ENCODE measurements around the gene SPATA33.
"Not testable (repeated sequence)": the region's sequence is repeated elsewhere in the genome, so short reads cannot be mapped to it uniquely, and the experiment has no call there.

Gene SPATA33

GRCh38 chr16:89695086-89695874 is 37.6 kb downstream of the SPATA33 start:
- DNase-seq, result no peak

- no peak for DNase-seq
These were observed 38.4 kb downstream of the SPATA33 start for GRCh38 chr16:89695875-89696669.

DNA sequence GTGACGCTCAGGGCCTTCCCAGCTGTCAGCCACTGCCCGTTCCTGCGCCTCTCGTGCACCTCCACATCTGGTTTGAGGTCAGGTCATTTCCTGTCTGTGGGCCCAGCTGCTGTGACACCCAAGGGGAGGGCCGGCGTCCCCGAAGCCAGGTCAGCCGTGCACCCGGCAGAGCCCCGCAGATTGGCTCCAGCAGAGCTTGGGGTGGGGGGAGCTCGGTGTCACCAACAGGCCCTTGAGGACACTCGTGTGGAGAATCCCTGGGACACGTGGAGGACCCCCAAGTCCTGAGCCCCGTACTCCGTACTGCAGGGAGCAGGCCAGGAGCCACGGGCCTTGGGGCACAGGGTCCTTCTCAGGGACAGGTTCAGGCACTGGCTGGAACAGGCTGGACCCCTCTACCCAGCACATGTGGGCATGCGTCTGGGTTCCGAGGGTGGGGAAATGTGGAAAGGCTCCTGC is 39.1 kb downstream of the SPATA33 start:
- no peak for DNase-seq

DNA sequence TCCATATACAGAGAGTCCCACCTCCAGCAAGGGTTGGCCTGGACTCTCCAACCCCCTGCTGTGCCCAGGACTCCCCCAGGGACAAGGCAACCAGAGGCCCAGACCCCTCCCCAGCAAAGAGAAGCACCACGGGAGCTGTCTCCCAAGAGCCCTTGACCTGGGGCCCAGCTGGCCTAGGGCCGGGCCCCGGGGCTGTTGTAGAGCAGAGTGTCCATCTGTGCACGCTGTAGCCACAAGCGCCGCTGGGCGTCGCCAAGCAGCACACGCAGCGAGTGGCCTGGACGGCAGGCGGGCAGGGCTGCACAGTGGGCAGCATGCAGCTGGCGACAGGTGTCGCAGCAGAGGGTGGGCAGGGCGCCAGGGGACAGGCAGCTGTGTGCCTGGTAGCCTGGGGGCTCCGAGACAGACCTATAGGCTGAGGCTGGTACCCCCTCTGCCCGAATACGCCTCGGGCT is 39.6 kb downstream of the SPATA33 start:
- no peak for DNase-seq

GRCh38 chr16:89697616-89698331 is 40.1 kb downstream of the SPATA33 start:
- no peak for DNase-seq

GRCh38 chr16:89698717-89699116 is 41.1 kb downstream of the SPATA33 start:
- DNase-seq, result not testable (repeated sequence)

DNA sequence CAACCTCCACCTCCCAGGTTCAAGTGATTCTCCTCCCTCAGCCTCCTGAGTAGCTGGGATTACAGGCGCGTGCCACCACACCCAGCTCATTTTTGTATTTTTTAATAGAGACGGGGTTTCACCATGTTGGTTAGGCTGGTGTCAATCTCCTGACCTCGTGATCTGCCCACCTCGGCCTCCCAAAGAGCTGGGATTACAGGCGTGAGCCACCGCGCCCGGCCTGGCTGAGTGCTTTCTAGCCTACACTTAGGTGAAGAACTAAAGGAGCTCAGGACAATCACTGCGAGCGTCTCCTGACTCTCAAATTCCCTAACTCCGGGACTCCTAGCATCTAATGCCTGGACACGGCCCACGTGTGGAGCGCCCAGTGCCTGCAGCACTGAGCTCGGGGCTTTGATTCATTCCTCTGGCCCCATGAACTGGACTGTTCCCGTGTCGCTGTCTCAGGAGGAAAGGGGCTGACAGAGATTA is 42.0 kb downstream of the SPATA33 start:
- not testable (repeated sequence) for DNase-seq

- DNase-seq, result peak; percentile 97
These were observed 42.5 kb downstream of the SPATA33 start for GRCh38 chr16:89700100-89700648.

DNA sequence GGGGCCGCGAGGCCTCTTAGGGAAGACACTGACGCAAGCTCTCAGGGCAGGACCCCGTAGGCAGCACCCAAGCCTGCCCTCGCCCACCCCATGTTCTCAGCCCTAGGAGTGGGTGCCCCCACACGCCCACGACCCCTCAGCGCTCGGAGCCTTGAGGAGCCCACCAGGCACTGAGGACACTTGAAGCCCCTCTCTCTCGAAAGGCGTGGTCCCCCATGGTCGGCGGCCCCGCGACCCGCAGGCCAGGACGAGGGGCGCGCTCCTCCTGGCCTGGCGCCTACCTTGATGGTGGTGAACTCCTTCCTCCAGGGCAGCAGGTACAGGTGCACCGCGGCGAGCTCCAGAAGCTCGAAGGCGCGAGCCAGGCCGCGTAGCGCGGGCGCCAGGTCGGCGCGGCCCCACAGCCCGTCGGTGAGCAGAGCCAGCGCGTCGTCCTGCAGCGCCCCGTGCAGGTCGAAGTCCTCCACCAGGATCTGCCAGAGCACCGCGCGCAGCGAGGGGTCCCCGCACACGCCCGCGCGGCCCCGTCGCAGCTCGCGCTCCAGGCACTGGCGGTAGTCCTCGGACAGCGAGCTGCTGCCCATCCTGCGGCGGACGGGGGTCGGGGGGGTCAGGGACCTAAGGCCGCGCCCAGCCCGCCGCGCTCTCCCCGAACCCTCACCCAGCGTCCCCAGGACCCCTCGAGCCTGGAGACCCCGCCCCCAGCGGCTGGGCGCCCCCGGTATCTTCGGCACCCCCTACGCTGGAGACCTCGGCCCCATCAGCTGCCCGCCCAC is 43.2 kb downstream of the SPATA33 start:
- peak in 1 of 2 experiments; percentile 33 for DNase-seq

DNA sequence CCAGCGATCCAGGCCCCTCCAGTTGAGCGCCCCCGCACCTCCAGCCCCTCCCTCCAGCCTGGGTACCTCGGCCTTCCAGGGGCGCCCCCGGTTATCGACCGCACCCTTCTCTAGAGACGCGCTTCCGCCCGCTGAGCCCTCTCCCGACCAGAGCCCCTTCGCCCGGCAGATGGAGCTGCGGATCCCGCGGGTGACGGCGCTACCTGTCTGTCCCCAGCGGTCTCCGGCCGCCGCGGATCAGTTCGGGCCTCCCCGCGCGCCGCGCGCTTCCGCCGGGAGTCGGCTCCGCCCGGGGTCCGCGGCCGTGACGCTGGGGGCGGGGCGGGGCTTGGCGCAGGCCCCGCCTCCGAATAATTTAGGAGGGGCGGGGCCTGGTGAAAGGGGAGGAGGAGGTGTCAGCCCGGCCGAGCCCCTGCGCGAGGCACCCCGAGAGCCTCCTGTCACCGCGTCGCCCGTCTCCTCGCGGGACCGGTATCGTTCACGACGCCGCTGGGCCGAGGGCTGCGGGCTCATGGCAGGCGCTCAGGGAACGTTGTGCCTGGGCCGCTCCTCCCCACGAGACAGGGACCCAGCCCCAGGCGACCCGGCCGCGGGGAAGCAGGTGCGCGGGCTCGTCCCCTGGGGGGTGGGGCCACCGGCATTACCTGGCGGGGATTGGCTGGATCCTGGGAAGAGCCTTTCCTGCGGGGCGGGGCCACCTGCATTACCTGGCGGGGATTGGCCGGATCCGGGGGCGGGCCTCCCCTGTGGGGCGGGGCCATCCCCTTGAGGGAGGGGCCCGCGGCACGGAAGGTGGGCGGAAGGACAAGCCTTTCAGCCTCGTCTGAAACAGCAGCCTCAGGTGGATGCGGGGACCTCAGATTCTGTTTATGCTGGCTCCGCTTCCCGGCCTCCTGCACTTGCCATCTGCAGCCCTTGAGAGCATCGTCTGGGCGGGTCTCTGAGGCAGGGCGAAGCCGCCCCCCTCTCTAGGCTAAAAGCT is 44.1 kb downstream of the SPATA33 start, which contains the start of gene SPATA2L:
Gene SPATA2L, minus strand, starts transcription at position 281 of the 982 bp plus-strand sequence. CDS start 473 bp downstream, outside the sequence.
- DNase-seq, result peak; percentile 97

- DNase-seq, result no peak
These were observed 46.6 kb downstream of the SPATA33 start for GRCh38 chr16:89704281-89704680.

GRCh38 chr16:89705006-89705405 is 47.4 kb downstream of the SPATA33 start:
- DNase-seq, result no peak

DNA sequence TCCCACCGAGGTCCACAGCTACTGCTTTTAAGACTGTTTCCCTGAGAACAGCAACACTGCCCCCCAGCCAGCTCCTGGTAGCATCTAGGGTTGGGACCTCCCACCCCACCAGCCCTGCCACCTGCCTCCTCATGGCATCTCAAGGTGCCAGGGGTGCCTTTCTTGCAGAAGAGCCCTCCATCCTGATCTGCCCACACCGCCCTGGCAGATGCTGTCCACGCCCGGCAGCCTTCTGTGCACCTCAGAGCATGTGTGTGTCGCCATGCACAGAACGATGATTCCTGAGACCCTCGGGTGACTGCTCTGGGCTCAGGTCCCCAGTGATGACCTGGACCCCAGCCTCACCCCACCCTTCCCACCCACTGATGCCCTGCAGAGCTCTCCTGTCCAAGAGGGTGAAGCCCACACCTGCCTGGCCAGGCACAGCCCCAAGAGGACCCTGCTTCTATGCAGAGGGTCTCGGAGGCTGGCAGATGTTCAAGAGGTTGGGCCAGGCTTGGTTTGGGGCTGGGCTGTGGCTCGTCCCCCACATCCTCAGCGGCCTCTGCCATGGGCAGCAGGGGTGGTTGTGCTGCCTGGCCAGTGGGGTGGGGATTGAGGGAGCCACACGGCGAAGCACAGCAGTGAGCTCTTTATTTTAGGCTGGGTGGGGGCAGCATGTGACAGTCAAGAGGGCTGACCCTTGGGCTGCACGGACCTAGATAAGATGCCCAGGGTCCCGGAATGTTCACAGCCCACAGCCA is 49.1 kb downstream of the SPATA33 start:
- no peak for DNase-seq

- DNase-seq, result no peak
These were observed 50.1 kb downstream of the SPATA33 start for GRCh38 chr16:89707695-89708094.

- DNase-seq, result no peak
These were observed 50.9 kb downstream of the SPATA33 start for GRCh38 chr16:89708481-89708931.

GRCh38 chr16:89709166-89709565 is 51.5 kb downstream of the SPATA33 start:
- DNase-seq, result no peak

- DNase-seq, result no peak
These were observed 52.2 kb downstream of the SPATA33 start for GRCh38 chr16:89709716-89710432.

- DNase-seq, result no peak
These were observed 53.3 kb downstream of the SPATA33 start for GRCh38 chr16:89710709-89711564.
